A549 (cell line): Measurements from ENCODE around the gene ALPK3. TPM values are rescaled to one million over a fixed set of nuclear protein-coding genes. Genes with fewer than 3 reads are reported as not detected.
A peak's percentile ranks its signal among the peaks of the same experiment; 100 is the strongest.

ENCODE experiments used
- ATAC-seq, 2 experiments: fragments of 200-7000 bp in 1 of 2; fragments of >200 bp in 1 of 2; cut with Nextera tagmentation in 1 of 2; cut with Tn5 transposase in 1 of 2; 3 replicates each; pipeline versions ENCODE4 v1.8.0 to v1.9.1; 2018 to 2020; ENCODE audit warnings: mild to moderate bottlenecking in 1 of 2, moderate library complexity in 1 of 2
- CTCF ChIA-PET: fragments of 300-600 bp; sonication (Branson Sonifier 250); formaldehyde crosslinking; extraction: SDS; loops from one replicate; lab custom pipeline; 2021; ENCODE audit warnings: antibody characterized with exemption, inconsistent platforms; lab: Yijun Ruan, JAX
- POLR2A ChIA-PET: fragments of 350-600 bp; formaldehyde crosslinking; extraction: SDS; loops from one replicate; lab custom pipeline; 2021; ENCODE audit warnings: antibody characterized with exemption, inconsistent platforms; lab: Yijun Ruan, JAX
- DNase-seq, 2 experiments: peaks; one replicate each; pipeline versions ENCODE4 v3.0.0 to v3.0.0-alpha.2; 2011 to 2016; ENCODE audit warnings: low read depth in 1 of 2, low spot score in 1 of 2
- FAIRE-seq: peaks from 2 replicates; lab custom pipeline; 2011; peaks lifted over from hg19 to GRCh38; lab: Jason Lieb, UNC
- H3K27ac ChIP-seq, 2 experiments: fragments of >200 bp; sonication (Bioruptor Twin); formaldehyde crosslinking; 3 replicates each; pipeline ENCODE4 v1.5.1; 2016 to 2017
- H3K4me1 ChIP-seq: fragments of >200 bp; sonication (Bioruptor Twin); formaldehyde crosslinking; 3 replicates; pipeline ENCODE4 v1.6.1; 2016
- H3K4me2 ChIP-seq: fragments of >200 bp; sonication (Bioruptor Twin); formaldehyde crosslinking; 3 replicates; pipeline ENCODE4 v1.6.1; 2016
- H3K4me3 ChIP-seq: fragments of >200 bp; sonication (Bioruptor Twin); formaldehyde crosslinking; 3 replicates; pipeline ENCODE4 v1.5.1; 2016
- H3K9me3 ChIP-seq: fragments of >200 bp; sonication (Bioruptor Twin); formaldehyde crosslinking; 3 replicates; pipeline ENCODE4 v1.6.1; 2016
- CHD4 ChIP-seq: fragments of 200-600 bp; sonication (generic); IDR thresholded peaks from 2 replicates; pipeline ENCODE4 v1.6.1; 2016; ENCODE audit warnings: antibody characterized with exemption, mild to moderate bottlenecking, borderline replicate concordance
- EHF ChIP-seq: fragments of 250-450 bp; sonication (Bioruptor Pico); IDR thresholded peaks from 2 replicates; pipeline ENCODE4 v1.5.0; 2020; ENCODE audit warnings: mild to moderate bottlenecking
- EHMT2 ChIP-seq: fragments of 200-600 bp; sonication (generic); IDR thresholded peaks from 2 replicates; pipeline ENCODE4 v1.6.1; 2016; ENCODE audit warnings: antibody characterized with exemption, low read depth, mild to moderate bottlenecking, moderate library complexity
- EP300 ChIP-seq, 2 experiments: fragments of >200 bp; sonication (Bioruptor Twin); formaldehyde crosslinking; IDR thresholded peaks; 2 replicates in 1 of 2; 3 replicates in 1 of 2; pipeline ENCODE4 v1.6.1; 2016 to 2017
- FOXS1 ChIP-seq: fragments of 250-450 bp; sonication (Bioruptor Pico); IDR thresholded peaks from 2 replicates; pipeline ENCODE4 v1.5.0; 2020; ENCODE audit warnings: mild to moderate bottlenecking, moderate library complexity
- HOXA7 ChIP-seq: fragments of 250-450 bp; sonication (Bioruptor Pico); IDR thresholded peaks from 2 replicates; pipeline ENCODE4 v1.5.0; 2020; ENCODE audit warnings: mild to moderate bottlenecking, moderate library complexity
- HOXB13 ChIP-seq: fragments of 250-450 bp; sonication (Bioruptor Pico); IDR thresholded peaks from 2 replicates; pipeline ENCODE4 v1.5.0; 2020; ENCODE audit warnings: low read depth, mild to moderate bottlenecking, moderate library complexity
- JUN ChIP-seq, 2 experiments: fragments of >200 bp; sonication (Bioruptor Twin); formaldehyde crosslinking; IDR thresholded peaks; 2 replicates in 1 of 2; 3 replicates in 1 of 2; pipeline ENCODE4 v1.6.1; 2016 to 2017
- JUNB ChIP-seq: fragments of >200 bp; sonication (Bioruptor Twin); formaldehyde crosslinking; IDR thresholded peaks from 2 replicates; pipeline ENCODE4 v1.6.1; 2016
- KDM1A ChIP-seq: fragments of 200-600 bp; sonication (generic); IDR thresholded peaks from 2 replicates; pipeline ENCODE4 v1.6.1; 2016; ENCODE audit warnings: low read depth, mild to moderate bottlenecking
- KDM5A ChIP-seq: fragments of 200-600 bp; sonication (generic); IDR thresholded peaks from 2 replicates; pipeline ENCODE4 v1.6.1; 2016; ENCODE audit warnings: antibody characterized with exemption, mild to moderate bottlenecking
- NFE2L2 ChIP-seq: fragments of 150-350 bp; conservative IDR thresholded peaks from 2 replicates; pipeline ENCODE4 v1.6.1; 2014; ENCODE audit warnings: low read length
- NR3C1 ChIP-seq: fragments of >200 bp; sonication (Bioruptor Twin); formaldehyde crosslinking; IDR thresholded peaks from 3 replicates; pipeline ENCODE4 v1.6.1; 2017
- PHF8 ChIP-seq: fragments of 200-600 bp; sonication (generic); IDR thresholded peaks from 2 replicates; pipeline ENCODE4 v1.6.1; 2016; ENCODE audit warnings: low read depth, mild to moderate bottlenecking, antibody characterized with exemption, moderate library complexity, borderline replicate concordance
- TFCP2L1 ChIP-seq: fragments of 250-450 bp; sonication (Bioruptor Pico); IDR thresholded peaks from 2 replicates; pipeline ENCODE4 v1.5.0; 2021; ENCODE audit warnings: mild to moderate bottlenecking
- ZFP36 ChIP-seq: fragments of 450-650 bp; IDR thresholded peaks from 2 replicates; pipeline ENCODE4 v1.6.1; 2014; ENCODE audit warnings: borderline replicate concordance; ENCODE audit not compliant: partially characterized antibody
- ZNF302 ChIP-seq: fragments of 250-450 bp; sonication (Bioruptor Pico); IDR thresholded peaks from 2 replicates; pipeline ENCODE4 v1.9.0; 2021; ENCODE audit warnings: inconsistent platforms, mild to moderate bottlenecking, moderate library complexity
- ZSCAN20 ChIP-seq: fragments of 250-450 bp; sonication (Bioruptor Pico); IDR thresholded peaks from 2 replicates; pipeline ENCODE4 v1.8.0; 2022; ENCODE audit warnings: mild to moderate bottlenecking, moderate library complexity
- WGBS: methylation state at CpG from one replicate; pipeline ENCODE4 v1.1.6; 2017; ENCODE audit errors: missing lambda C conversion rate; 5-methylcytosine and 5-hydroxymethylcytosine counted together
- polyA plus RNA-seq, 4 experiments: library from polyadenylated mRNA; depleted of rRNA in 3 of 4; stranded (reverse); fragments of >200 nt; fragmentation: RNase III in 1 of 4; extraction: RNeasy Plus Mini Kit Qiagen cat#74134 plus additional on column Dnase treatment in 1 of 4; gene quantifications; 2 replicates in 3 of 4; 3 replicates in 1 of 4; pipeline ENCODE4 v1.2.3, GENCODE V29; 2011 to 2017
- TF ChIP-seq, protein P1 (sequence below): IDR thresholded peaks from 2 replicates; pipeline ENCODE4 v1.6.1; 2012; ENCODE audit warnings: low read depth, borderline replicate concordance
- TF ChIP-seq, protein P2 (sequence below): fragments of 450-650 bp; IDR thresholded peaks from 2 replicates; pipeline ENCODE4 v1.6.1; 2014; ENCODE audit warnings: antibody characterized with exemption
- TF ChIP-seq, protein P3 (sequence below): fragments of 250-450 bp; sonication (Bioruptor Pico); IDR thresholded peaks from 2 replicates; pipeline ENCODE4 v1.5.0; 2021; ENCODE audit warnings: mild to moderate bottlenecking, moderate library complexity, borderline replicate concordance
- TF ChIP-seq, protein P4 (sequence below): fragments of 150-350 bp; IDR thresholded peaks from 2 replicates; pipeline ENCODE4 v1.6.1; 2014; ENCODE audit warnings: low read depth, mild to moderate bottlenecking, low read length
- TF ChIP-seq, protein P5 (sequence below): fragments of 250-450 bp; sonication (Bioruptor Pico); IDR thresholded peaks from 2 replicates; pipeline ENCODE4 v1.5.0; 2020; ENCODE audit warnings: low read depth, mild to moderate bottlenecking, moderate library complexity
- TF ChIP-seq, protein P6 (sequence below): fragments of >200 bp; sonication (Bioruptor Twin); formaldehyde crosslinking; IDR thresholded peaks from 2 replicates; pipeline ENCODE4 v1.6.1; 2016

The ALPK3 gene
- polyA plus RNA-seq, 2 of the 4 experiments (the other 2 are of a cell fraction) = 0.26 to 0.30 TPM

DNA sequence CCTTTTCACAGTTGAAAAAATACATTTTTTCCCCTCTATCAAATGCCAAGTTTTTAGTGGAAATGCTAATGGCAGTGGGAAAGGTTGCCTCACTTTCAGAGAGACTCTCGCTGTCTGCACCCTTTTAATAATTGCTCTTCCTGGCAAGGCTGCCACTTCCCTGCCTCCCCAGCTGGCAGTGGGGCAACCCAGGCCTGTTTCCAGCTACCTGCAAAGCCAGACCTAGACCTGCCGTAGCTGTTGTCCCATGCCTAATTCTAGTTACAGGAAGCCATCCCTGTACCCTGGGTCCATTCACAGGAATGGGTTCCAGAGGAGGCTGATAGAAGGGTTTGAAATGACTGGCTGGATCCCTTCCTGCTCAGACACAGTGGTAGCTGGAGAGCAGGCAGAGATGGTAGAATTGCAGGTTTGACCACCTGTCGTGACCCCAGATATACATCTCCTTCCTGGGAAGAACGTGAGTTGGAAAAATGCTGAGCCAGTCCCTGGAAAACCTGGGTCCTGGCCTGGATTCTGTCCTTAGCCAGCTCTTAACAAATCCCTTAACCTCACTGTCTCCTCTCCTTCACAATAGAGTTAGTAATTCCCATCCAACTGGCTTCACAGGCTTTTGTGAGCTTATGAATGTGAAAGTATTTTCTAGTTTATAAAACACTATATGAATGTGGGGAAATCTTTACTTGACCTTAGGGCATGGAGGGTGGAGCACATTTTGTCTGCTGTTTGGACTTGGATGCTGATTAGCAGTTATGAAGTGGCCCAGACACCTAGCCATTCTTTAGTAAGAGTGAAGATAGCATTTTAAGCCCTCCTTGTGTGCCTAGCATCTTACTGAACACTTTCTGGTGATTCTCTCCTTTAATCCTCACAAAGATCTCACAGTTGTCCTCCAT, 12.9 kb upstream of the ALPK3 start:
- DNase-seq (no peak), FAIRE-seq (no peak)
- WGBS = 89% methylated on average over 4 of the region's 4 CpGs

DNA sequence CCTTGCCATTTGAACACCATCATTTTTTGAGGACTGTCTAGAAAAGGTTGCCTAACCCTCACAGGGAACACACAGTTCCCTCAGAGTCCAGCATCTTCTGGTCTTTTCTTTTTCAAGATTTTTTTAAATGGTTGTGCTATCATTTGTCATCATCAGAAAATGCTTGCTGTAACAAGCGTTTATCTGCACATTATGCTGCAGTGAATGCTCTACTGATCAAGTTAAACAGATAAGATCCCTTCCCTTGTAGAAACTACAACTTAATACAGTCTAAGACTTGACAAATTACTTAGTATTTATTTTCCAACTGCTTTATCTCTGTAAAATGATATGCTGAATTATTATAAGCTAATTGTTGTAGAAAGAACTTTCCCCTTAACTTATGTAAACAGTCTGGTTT, 11.9 kb upstream of the ALPK3 start:
- ATAC-seq (no peak), FAIRE-seq (peak; percentile 23), DNase-seq (no peak)
- H3K27ac ChIP-seq = no peak overlapping the region
- ChIA-PET POLR2A (no interaction called here), CTCF (interaction anchor here (1.0 to 1.3 kb wide), 2 partner anchors 17 to 123 kb away, joined by 3 to 6 read pairs; no protein-coding TSS in a partner anchor)
- no peak overlapping the region for H3K4me2 ChIP-seq
- H3K4me3 ChIP-seq = no peak overlapping the region
- no peaks in the 10 kb centered on the region for H3K9me3 ChIP-seq
- TF ChIP-seq, protein P1, sequence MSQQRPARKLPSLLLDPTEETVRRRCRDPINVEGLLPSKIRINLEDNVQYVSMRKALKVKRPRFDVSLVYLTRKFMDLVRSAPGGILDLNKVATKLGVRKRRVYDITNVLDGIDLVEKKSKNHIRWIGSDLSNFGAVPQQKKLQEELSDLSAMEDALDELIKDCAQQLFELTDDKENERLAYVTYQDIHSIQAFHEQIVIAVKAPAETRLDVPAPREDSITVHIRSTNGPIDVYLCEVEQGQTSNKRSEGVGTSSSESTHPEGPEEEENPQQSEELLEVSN = no peak
- TF ChIP-seq EHF (CRISPR knock-in tag) (no peak), PHF8 (no peak), JUN (IDR thresholded peaks at IDR 0.05) (no peak), ZFP36 (no peak), NR3C1 (no peak), FOXS1 (CRISPR knock-in tag) (no peak), ZNF302 (CRISPR knock-in tag) (no peak)
- WGBS = 83% methylated on average over 1 of the region's 1 CpG
- no peaks in the 10 kb centered on the region for H3K4me1 ChIP-seq

More for the DNA sequence above, 12.9 kb upstream of the ALPK3 start:
- ChIA-PET POLR2A (no interaction called here), CTCF (interaction anchor here (0.6 kb wide), 1 partner anchor 83 kb away, joined by 3 read pairs; no protein-coding TSS in a partner anchor)
- no peak overlapping the region for H3K27ac ChIP-seq
- TF ChIP-seq EP300 (IDR thresholded peaks at IDR 0.05) = no peak
- TF ChIP-seq NFE2L2 = no peak
- TF ChIP-seq HOXA7 = no peak
- TF ChIP-seq, protein P2, sequence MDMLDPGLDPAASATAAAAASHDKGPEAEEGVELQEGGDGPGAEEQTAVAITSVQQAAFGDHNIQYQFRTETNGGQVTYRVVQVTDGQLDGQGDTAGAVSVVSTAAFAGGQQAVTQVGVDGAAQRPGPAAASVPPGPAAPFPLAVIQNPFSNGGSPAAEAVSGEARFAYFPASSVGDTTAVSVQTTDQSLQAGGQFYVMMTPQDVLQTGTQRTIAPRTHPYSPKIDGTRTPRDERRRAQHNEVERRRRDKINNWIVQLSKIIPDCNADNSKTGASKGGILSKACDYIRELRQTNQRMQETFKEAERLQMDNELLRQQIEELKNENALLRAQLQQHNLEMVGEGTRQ = no peak
- TF ChIP-seq TFCP2L1 (CRISPR knock-in tag) = no peak
- TF ChIP-seq CHD4 = no peak
- TF ChIP-seq HOXB13 (CRISPR knock-in tag) = no peak
- TF ChIP-seq, protein P3, sequence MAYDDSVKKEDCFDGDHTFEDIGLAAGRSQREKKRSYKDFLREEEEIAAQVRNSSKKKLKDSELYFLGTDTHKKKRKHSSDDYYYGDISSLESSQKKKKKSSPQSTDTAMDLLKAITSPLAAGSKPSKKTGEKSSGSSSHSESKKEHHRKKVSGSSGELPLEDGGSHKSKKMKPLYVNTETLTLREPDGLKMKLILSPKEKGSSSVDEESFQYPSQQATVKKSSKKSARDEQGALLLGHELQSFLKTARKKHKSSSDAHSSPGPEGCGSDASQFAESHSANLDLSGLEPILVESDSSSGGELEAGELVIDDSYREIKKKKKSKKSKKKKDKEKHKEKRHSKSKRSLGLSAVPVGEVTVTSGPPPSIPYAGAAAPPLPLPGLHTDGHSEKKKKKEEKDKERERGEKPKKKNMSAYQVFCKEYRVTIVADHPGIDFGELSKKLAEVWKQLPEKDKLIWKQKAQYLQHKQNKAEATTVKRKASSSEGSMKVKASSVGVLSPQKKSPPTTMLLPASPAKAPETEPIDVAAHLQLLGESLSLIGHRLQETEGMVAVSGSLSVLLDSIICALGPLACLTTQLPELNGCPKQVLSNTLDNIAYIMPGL (CRISPR knock-in tag) = no peak
- TF ChIP-seq, protein P4, sequence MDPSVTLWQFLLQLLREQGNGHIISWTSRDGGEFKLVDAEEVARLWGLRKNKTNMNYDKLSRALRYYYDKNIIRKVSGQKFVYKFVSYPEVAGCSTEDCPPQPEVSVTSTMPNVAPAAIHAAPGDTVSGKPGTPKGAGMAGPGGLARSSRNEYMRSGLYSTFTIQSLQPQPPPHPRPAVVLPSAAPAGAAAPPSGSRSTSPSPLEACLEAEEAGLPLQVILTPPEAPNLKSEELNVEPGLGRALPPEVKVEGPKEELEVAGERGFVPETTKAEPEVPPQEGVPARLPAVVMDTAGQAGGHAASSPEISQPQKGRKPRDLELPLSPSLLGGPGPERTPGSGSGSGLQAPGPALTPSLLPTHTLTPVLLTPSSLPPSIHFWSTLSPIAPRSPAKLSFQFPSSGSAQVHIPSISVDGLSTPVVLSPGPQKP = no peak
- TF ChIP-seq KDM5A = no peak
- TF ChIP-seq PHF8 = no peak
- TF ChIP-seq EHF (CRISPR knock-in tag) = no peak
- no peak for TF ChIP-seq KDM1A
- TF ChIP-seq ZSCAN20 (CRISPR knock-in tag) = no peak
- TF ChIP-seq, protein P5, sequence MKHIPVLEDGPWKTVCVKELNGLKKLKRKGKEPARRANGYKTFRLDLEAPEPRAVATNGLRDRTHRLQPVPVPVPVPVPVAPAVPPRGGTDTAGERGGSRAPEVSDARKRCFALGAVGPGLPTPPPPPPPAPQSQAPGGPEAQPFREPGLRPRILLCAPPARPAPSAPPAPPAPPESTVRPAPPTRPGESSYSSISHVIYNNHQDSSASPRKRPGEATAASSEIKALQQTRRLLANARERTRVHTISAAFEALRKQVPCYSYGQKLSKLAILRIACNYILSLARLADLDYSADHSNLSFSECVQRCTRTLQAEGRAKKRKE (CRISPR knock-in tag) = no peak
- no peak for TF ChIP-seq ZNF302 (CRISPR knock-in tag)
- TF ChIP-seq JUNB = no peak
- TF ChIP-seq FOXS1 (CRISPR knock-in tag) = no peak
- TF ChIP-seq EHMT2 = no peak
- TF ChIP-seq, protein P6, sequence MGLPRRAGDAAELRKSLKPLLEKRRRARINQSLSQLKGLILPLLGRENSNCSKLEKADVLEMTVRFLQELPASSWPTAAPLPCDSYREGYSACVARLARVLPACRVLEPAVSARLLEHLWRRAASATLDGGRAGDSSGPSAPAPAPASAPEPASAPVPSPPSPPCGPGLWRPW = no peak
- no peak for ATAC-seq
- H3K9me3 ChIP-seq = no peaks in the 10 kb centered on the region
- no peak overlapping the region for H3K4me2 ChIP-seq
- no peaks in the 10 kb centered on the region for H3K4me1 ChIP-seq
- no peak overlapping the region for H3K4me3 ChIP-seq
